ENCODE measurements around the gene GASK1B.

GRCh38 chr4:158189422-158189821, 16.6 kb upstream of the GASK1B start:
- TF ChIP-seq, protein P1, sequence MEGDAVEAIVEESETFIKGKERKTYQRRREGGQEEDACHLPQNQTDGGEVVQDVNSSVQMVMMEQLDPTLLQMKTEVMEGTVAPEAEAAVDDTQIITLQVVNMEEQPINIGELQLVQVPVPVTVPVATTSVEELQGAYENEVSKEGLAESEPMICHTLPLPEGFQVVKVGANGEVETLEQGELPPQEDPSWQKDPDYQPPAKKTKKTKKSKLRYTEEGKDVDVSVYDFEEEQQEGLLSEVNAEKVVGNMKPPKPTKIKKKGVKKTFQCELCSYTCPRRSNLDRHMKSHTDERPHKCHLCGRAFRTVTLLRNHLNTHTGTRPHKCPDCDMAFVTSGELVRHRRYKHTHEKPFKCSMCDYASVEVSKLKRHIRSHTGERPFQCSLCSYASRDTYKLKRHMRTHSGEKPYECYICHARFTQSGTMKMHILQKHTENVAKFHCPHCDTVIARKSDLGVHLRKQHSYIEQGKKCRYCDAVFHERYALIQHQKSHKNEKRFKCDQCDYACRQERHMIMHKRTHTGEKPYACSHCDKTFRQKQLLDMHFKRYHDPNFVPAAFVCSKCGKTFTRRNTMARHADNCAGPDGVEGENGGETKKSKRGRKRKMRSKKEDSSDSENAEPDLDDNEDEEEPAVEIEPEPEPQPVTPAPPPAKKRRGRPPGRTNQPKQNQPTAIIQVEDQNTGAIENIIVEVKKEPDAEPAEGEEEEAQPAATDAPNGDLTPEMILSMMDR (IDR thresholded peaks at IDR 0.05; ENCODE audit: extremely low read depth in 1 of 2, insufficient read depth in 1 of 2, low read depth in 1 of 2, low read length in 2 of 2): no peak
- TF ChIP-seq POLR2A (IDR thresholded peaks at IDR 0.05; ENCODE audit: low read depth, low read length): no peak
- TF ChIP-seq EZH2 (IDR thresholded peaks at IDR 0.05; ENCODE audit: borderline replicate concordance, low read depth, low read length, severe bottlenecking): no peak
- TF ChIP-seq POLR2AphosphoS5 (IDR thresholded peaks at IDR 0.05; ENCODE audit: insufficient read depth, low read depth, low read length): no peak
- no peak for TF ChIP-seq MAX (IDR thresholded peaks at IDR 0.05; ENCODE audit: insufficient read depth, insufficient read length)
- TF ChIP-seq FOS (IDR thresholded peaks at IDR 0.05; ENCODE audit: borderline replicate concordance, insufficient read depth, low read length): no peak
